GM19438 (cell line): Measurements from ENCODE around the gene LIF.
"Not testable (repeated sequence)": the region's sequence is repeated elsewhere in the genome, so short reads cannot be mapped to it uniquely, and the experiment has no call there.

ENCODE experiments used
- ATAC-seq: cut with Tn5 transposase; IDR thresholded peaks from one replicate; pipeline ENCODE4 v1.9.1; 2021; ENCODE audit warnings: low read depth; ENCODE audit not compliant: unreplicated experiment

Gene LIF

GRCh38 chr22:30212363-30212995, 34.1 kb downstream of the LIF start:
- ATAC-seq = no peak

- no peak for ATAC-seq
These were observed 35.3 kb downstream of the LIF start for GRCh38 chr22:30211124-30211820.

GRCh38 chr22:30210235-30210909, 36.2 kb downstream of the LIF start:
- ATAC-seq = no peak

- no peak for ATAC-seq
These were observed 36.9 kb downstream of the LIF start for GRCh38 chr22:30209642-30210041.

GRCh38 chr22:30208631-30209603, 37.6 kb downstream of the LIF start:
- ATAC-seq = no peak

GRCh38 chr22:30206944-30207343, 39.6 kb downstream of the LIF start:
- ATAC-seq = no peak

- ATAC-seq = no peak
These were observed 41.1 kb downstream of the LIF start for GRCh38 chr22:30205281-30206115.

- ATAC-seq = no peak
These were observed 41.8 kb downstream of the LIF start for GRCh38 chr22:30204742-30205111.

GRCh38 chr22:30204015-30204741, 42.4 kb downstream of the LIF start:
- no peak for ATAC-seq

GRCh38 chr22:30202531-30203006, 44.0 kb downstream of the LIF start:
- no peak for ATAC-seq

GRCh38 chr22:30201945-30202344, 44.6 kb downstream of the LIF start:
- ATAC-seq = no peak

- ATAC-seq = not testable (repeated sequence)
These were observed 45.7 kb downstream of the LIF start for GRCh38 chr22:30200905-30201304.

- no peak for ATAC-seq
These were observed 47.6 kb downstream of the LIF start for GRCh38 chr22:30198921-30199320.

- no peak for ATAC-seq
These were observed 48.3 kb downstream of the LIF start for GRCh38 chr22:30198152-30198825.

GRCh38 chr22:30197389-30197788, 49.2 kb downstream of the LIF start:
- no peak for ATAC-seq

GRCh38 chr22:30196880-30197336, 49.7 kb downstream of the LIF start:
- ATAC-seq = no peak

GRCh38 chr22:30196141-30196879, 50.2 kb downstream of the LIF start:
- no peak for ATAC-seq
